ENCODE data around the gene AUP1.

Gene AUP1

DNA sequence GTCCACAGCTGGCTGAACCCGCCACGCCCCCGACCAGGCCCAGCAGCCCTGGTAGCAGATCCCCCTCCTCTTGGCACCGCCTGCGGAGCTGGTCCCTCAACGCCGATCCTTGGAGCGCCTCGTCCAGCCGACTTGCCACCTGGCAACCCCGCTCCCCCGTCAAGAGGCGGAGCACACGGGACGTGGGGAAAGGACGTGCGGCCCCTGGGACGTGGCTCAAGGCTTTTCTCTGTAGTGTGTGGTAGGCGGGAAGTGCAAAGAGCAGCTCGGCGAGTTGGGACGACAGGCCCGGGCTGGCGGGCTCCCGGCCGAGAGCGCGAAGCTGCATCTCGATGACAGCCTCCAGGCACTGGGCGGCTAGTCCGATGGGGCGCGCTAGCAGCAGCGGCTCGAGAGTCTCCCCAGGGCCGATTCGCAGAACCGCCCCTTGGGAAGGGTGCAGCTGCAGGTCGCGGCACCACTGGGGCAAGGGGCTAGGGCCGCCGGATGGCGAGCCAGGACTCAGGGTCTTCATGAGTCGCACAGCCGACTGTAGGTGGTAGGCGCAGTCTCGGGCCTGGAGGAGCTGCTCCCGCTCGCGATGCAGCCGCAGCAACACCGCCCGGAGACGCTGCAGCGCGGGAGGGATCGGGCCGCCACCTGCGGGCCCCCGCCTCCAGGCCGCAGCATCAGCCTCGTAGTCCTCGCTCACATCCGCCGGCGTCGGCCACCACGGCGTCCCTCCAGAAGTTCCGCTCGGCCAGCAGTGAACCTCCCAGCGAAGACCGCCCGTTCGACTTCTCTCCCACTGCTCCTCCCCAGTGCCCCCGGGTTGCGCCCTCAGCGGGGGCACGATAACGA lies 47.3 kb downstream of the AUP1 start:
- H3K27ac ChIP-seq: peak overlapping the region; percentile 88
- H3K27me3 ChIP-seq: no peaks in the 10 kb centered on the region
- peaks cover 23 to 28% of the 10 kb centered on the region in 2 experiments for H3K4me1 ChIP-seq (ENCODE audit: control insufficient read depth in 1 of 2, insufficient read depth in 1 of 2, low read depth in 1 of 2, low read length in 1 of 2)
- H3K4me3 ChIP-seq (ENCODE audit: low read depth in 1 of 2, low read length in 1 of 2): peak overlapping the region; percentile 95 to 100
- TF ChIP-seq CTCF (IDR thresholded peaks at IDR 0.05): no peak
- H3K36me3 ChIP-seq: peaks cover 20% of the 10 kb centered on the region
- H3K9me3 ChIP-seq: no peaks in the 10 kb centered on the region

- peak overlapping the region; percentile 95 to 100 for H3K4me3 ChIP-seq (ENCODE audit: low read depth in 1 of 2, low read length in 1 of 2)
- H3K27me3 ChIP-seq: no peaks in the 10 kb centered on the region
- no peak for TF ChIP-seq CTCF (IDR thresholded peaks at IDR 0.05)
- H3K36me3 ChIP-seq: peaks cover 21% of the 10 kb centered on the region
- no peak overlapping the region for H3K27ac ChIP-seq
- no peaks in the 10 kb centered on the region for H3K9me3 ChIP-seq
- peaks cover 23 to 28% of the 10 kb centered on the region in 2 experiments for H3K4me1 ChIP-seq (ENCODE audit: control insufficient read depth in 1 of 2, insufficient read depth in 1 of 2, low read depth in 1 of 2, low read length in 1 of 2)
These were observed 48.1 kb downstream of the AUP1 start for GRCh38 chr2:74481431-74481830.
